Muscle layer of colon (tissue), 2 donors: ENCODE measurements around the gene IGSF9.

Experiments used
- H3K27ac ChIP-seq: one replicate; pipeline ENCODE4 v1.7.0; 2013; ENCODE audit warnings: low read depth, mild to moderate bottlenecking, low read length, moderate library complexity
- H3K27me3 ChIP-seq, 2 donors: one replicate each; pipeline ENCODE4 v1.7.0; 2013; ENCODE audit warnings: low read length in 2 of 2, mild to moderate bottlenecking in 2 of 2; ENCODE audit not compliant: insufficient read depth in 2 of 2, control insufficient read depth in 1 of 2
- H3K36me3 ChIP-seq: one replicate; pipeline ENCODE4 v1.7.0; 2013; ENCODE audit warnings: mild to moderate bottlenecking, low read length; ENCODE audit not compliant: insufficient read depth
- H3K4me1 ChIP-seq: one replicate; pipeline ENCODE4 v1.7.0; 2013; ENCODE audit warnings: mild to moderate bottlenecking, low read length; ENCODE audit not compliant: insufficient read depth
- H3K4me3 ChIP-seq, 2 donors: one replicate each; pipeline ENCODE4 v1.7.0; 2013; ENCODE audit warnings: low read length in 2 of 2, low read depth in 1 of 2, mild to moderate bottlenecking in 1 of 2, moderate library complexity in 1 of 2
- H3K9ac ChIP-seq: one replicate; pipeline ENCODE4 v1.7.0; 2013; ENCODE audit warnings: low read length
- H3K9me3 ChIP-seq: one replicate; pipeline ENCODE4 v1.7.0; 2013; ENCODE audit warnings: mild to moderate bottlenecking, low read length
- donor health status: abdominal sarcoma.
- donor health status: Adenocarcinoma of cecum.

Gene IGSF9

DNA sequence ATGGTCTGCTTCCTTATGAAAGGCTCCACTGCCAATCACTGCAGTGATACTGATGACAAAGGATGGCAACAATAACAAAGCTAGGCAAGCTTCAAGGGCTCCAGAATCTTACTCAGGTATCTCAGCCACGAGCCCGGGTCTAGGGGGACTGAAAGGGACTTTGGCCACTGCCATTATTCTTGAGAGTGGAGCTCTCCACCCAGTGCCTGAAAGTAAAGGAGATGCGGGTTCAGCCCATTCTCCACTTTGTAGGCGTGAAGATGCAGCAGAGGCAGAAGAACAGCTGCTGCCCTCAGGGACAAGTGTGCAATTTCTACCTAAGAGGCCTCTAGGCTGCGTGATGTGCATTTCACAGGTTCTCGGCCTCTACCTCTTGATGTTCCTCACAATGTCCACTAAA, 40.1 kb upstream of the IGSF9 start:
- Histone ChIP-seq H3K27ac (no peak overlapping the region), H3K4me1 (peaks cover 11% of the 10 kb centered on the region), H3K4me3 (no peak overlapping the region), H3K9ac (no peak overlapping the region), H3K36me3 (no peaks in the 10 kb centered on the region), H3K27me3 (no peaks in the 10 kb centered on the region), H3K9me3 (no peaks in the 10 kb centered on the region)

DNA sequence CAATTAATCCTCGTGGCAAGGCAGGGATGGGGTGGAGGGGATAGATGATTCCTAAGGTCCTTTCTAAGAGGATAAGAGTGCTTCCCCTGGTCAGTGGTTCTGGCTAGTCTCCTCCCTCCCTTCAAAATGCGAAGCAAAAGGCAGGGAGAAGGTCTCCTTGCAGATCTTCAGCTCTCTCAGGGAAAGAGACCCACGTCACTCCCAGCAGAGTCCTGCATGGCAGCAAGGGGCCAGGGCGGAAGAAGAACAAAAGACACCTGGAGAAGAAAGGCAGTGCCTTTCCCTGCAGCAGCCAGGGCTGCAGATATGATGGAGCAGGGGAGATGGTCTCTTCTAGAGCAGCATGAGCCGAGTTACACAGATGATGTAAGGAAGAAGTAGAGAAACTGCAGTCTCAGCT, 38.3 kb upstream of the IGSF9 start:
- no peaks in the 10 kb centered on the region for H3K9me3 ChIP-seq
- no peak overlapping the region for H3K9ac ChIP-seq
- H3K4me1 ChIP-seq: peaks cover 14% of the 10 kb centered on the region
- no peaks in the 10 kb centered on the region for H3K36me3 ChIP-seq
- H3K27ac ChIP-seq: no peak overlapping the region
- H3K27me3 ChIP-seq: no peaks in the 10 kb centered on the region
- no peak overlapping the region for H3K4me3 ChIP-seq

DNA sequence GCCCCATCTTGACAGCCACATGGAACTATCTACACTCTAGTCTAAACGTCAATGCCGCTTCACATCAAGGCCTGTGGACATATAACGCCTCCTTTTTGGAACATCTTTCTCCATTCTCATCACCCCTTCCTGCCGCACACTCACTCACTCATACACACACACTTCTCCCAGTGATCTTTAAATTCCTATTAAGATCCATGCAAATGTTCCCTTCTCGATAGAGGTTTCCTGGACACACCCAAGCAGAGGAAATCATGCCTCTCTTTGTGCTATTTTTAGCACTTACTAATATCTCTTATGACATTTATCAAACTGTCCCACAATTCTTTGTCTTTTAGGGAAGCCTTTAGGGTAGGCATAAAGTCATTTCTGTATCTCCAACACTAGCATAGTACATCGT, 36.9 kb upstream of the IGSF9 start:
- H3K27me3 ChIP-seq: no peaks in the 10 kb centered on the region
- H3K9me3 ChIP-seq: no peaks in the 10 kb centered on the region
- peaks cover 20% of the 10 kb centered on the region for H3K4me1 ChIP-seq
- no peak overlapping the region for H3K9ac ChIP-seq
- H3K36me3 ChIP-seq: no peaks in the 10 kb centered on the region
- no peak overlapping the region for H3K27ac ChIP-seq
- no peak overlapping the region for H3K4me3 ChIP-seq

DNA sequence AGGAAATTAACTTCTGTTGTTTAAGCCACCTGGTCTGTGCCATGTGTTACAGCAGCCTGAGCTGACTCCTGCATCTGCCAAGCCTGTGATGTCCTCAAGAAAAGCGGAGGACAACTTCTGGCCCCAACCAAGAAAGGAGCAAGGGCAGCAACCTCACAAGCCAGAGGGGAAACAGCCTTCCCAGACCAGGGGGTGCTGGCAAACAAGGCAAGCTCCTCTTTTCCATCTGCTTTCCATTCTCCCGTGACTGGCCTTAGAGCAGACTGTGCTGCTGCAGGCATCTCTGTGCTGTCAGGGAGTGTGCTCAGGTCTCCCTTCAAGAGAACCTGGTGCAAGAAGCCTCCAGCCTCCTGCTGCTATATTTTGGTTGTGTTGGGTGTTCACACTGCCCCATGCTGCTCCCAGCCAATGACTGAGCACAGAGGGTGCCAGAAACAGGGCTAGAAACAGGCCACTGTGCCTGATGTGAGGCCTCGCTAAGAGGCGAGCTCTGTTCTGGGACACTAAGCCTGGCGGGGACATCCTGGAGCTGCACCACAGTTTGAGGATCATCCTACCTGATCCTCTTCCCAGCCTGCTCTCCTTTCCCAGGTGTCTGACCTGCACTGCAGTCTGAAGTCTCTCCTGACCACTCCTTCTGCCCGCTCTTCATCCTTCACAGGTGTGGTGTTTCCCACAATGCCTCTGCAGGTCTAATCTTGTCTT, 36.1 kb upstream of the IGSF9 start:
- Histone ChIP-seq H3K36me3 (no peaks in the 10 kb centered on the region), H3K27me3 (no peaks in the 10 kb centered on the region)

DNA sequence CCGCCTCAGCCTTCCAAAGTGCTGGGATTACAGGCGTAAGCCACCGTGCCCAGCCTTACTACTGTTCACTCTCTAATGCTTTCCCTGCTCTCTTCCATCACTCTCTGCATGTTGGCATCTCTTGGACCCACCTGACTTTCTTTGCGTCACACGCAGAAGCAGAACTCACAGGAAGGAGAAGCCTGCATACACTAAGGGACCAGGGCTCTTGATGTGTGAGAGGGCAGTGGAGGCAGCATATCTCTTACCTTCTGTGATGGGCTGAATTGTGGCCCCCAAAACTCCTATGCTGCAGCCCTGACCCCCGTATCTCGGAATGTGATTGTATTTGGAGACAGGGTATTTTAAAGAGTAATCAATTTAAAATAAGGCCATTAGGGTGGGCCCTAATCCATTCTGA, 35.4 kb upstream of the IGSF9 start:
- Histone ChIP-seq H3K27me3 (no peaks in the 10 kb centered on the region), H3K4me3 (no peak overlapping the region), H3K27ac (no peak overlapping the region), H3K9me3 (no peaks in the 10 kb centered on the region), H3K9ac (no peak overlapping the region), H3K36me3 (no peaks in the 10 kb centered on the region), H3K4me1 (peaks cover 20% of the 10 kb centered on the region)

More for the DNA sequence above, 36.1 kb upstream of the IGSF9 start:
- Histone ChIP-seq H3K4me1 (peaks cover 20% of the 10 kb centered on the region), H3K4me3 (no peak overlapping the region), H3K9ac (no peak overlapping the region), H3K9me3 (no peaks in the 10 kb centered on the region), H3K27ac (no peak overlapping the region)

DNA sequence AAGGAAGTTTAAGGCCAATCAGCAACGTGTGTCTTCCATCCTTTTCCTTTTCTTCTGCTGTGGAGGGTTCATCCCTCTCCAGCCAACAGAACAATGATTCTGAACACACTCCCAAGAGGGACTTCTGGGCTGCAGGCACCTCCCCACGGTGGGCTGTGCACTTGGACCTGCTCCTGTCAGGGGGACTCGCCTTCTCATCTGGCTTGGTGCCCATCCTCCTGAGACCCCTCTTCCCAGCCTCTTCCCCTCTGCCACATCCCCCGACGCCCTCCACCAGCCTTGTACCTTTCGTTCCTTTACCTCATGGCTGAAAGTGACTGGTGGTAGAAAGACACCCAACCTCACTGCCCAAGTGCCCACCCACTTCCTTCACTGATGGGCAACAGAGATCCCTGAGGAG, 34.7 kb upstream of the IGSF9 start:
- Histone ChIP-seq H3K27me3 (no peaks in the 10 kb centered on the region), H3K9me3 (no peaks in the 10 kb centered on the region), H3K9ac (no peak overlapping the region), H3K4me3 (no peak overlapping the region), H3K27ac (no peak overlapping the region), H3K4me1 (peaks cover 20% of the 10 kb centered on the region), H3K36me3 (no peaks in the 10 kb centered on the region)

DNA sequence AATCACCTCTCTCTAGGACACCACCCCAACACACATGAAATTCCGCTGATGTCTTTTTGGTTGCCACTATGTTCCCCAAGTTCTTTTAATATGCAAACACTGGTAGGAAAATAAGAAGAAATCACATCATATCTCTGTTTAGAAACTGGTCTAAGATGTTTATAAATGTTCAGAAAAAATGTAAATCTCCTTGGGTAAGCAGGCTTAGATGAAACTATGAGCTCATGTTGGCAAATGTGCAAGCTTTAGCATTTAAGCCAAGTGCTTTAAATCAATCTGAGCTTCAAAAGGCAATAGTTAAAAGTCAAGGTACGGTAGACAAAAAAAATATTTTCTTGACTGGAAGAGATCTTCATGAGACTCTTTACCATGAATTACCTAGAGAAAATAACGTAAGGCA, 33.8 kb upstream of the IGSF9 start:
- Histone ChIP-seq H3K4me3 (no peak overlapping the region), H3K27ac (no peak overlapping the region), H3K9me3 (no peaks in the 10 kb centered on the region), H3K9ac (no peak overlapping the region), H3K36me3 (no peaks in the 10 kb centered on the region), H3K27me3 (no peaks in the 10 kb centered on the region), H3K4me1 (peaks cover 20% of the 10 kb centered on the region)

DNA sequence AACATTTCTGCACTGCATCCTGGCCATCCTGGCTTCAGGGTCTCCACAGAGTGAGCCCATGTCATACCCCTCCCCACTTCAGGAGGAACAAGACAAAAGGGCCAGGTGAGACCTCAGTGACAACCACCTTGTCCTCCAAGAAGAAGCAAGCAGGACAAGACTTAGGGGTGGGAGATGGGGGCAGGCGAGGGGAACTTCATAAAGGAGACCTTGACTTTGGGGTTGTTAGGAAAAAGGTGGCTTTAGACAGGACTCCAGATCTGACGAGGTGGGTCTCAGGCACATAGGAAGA, 32.6 kb upstream of the IGSF9 start:
- no peaks in the 10 kb centered on the region for H3K36me3 ChIP-seq
- no peaks in the 10 kb centered on the region for H3K27me3 ChIP-seq
- H3K4me1 ChIP-seq: peaks cover 20% of the 10 kb centered on the region
- no peaks in the 10 kb centered on the region for H3K9me3 ChIP-seq
- H3K9ac ChIP-seq: no peak overlapping the region
- H3K4me3 ChIP-seq: no peak overlapping the region
- no peak overlapping the region for H3K27ac ChIP-seq

DNA sequence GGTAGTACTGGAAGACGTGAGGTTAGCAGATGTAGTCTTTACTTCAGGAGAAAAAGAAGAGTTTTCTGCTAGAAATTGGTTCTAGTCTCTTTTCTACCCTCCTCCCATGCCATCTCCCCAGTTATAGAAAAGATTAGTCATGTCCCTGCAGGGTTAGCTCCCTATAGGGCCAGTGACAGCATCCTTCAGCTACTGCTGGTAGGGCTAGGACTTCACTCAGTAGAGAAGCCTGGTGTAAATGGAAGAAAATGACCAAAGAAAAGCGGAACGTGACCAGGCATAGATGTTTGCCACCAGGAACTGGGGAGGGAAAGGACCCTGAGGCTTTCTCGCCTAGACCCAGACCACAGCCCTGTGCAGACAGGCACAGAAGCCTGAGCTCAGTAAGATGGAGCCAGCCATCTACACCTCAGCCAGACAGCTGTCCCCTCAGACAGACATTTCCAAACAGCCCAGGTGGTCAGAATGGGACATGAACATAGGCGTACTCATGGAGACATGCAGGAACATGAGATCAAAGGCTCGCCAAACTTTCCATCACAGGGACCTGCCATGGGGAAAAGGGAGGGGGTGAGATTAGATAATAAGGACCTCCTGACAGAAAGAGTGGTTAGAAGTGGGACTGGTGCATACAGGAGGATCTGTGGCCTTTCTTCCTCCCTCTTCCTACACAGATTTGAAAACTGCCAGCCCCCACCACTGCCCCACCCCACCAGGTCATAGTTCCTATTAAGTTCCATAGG, 32.1 kb upstream of the IGSF9 start:
- Histone ChIP-seq H3K9ac (no peak overlapping the region), H3K27ac (no peak overlapping the region), H3K36me3 (no peaks in the 10 kb centered on the region), H3K27me3 (no peaks in the 10 kb centered on the region), H3K4me1 (peaks cover 20% of the 10 kb centered on the region), H3K4me3 (no peak overlapping the region), H3K9me3 (no peaks in the 10 kb centered on the region)

DNA sequence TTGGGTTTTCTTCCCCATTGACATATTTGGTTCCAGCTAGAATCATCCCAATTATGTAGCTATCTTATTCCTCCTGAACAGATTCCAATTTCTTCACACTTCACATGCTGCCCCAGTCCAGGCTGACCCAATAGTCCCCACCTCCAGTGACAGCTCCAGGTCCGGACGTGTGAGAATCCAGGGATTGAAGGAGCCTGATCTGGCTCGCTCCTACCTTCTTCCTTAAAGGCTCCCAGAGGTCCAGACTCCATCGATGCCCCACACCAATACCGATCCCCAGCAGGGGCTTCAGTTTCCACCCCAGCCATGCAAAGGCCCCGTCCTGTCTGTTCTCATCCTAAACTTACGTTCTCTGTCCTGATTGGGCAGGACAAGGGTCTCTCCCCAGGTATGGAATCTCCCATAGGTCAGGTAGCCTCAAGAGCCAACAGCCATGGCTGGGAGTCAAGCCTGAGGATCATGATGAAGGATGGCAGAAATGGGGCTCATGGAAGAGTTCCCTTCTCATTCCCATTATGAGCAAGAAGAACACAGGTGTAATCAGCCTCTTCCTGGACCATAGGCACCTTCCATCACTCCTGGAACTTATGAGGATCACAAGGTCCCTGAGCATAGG, 29.0 kb upstream of the IGSF9 start:
- Histone ChIP-seq H3K4me1 (peaks cover 22% of the 10 kb centered on the region), H3K27ac (no peak overlapping the region), H3K4me3 (no peak overlapping the region), H3K27me3 (no peaks in the 10 kb centered on the region), H3K9ac (no peak overlapping the region), H3K9me3 (no peaks in the 10 kb centered on the region), H3K36me3 (no peaks in the 10 kb centered on the region)

DNA sequence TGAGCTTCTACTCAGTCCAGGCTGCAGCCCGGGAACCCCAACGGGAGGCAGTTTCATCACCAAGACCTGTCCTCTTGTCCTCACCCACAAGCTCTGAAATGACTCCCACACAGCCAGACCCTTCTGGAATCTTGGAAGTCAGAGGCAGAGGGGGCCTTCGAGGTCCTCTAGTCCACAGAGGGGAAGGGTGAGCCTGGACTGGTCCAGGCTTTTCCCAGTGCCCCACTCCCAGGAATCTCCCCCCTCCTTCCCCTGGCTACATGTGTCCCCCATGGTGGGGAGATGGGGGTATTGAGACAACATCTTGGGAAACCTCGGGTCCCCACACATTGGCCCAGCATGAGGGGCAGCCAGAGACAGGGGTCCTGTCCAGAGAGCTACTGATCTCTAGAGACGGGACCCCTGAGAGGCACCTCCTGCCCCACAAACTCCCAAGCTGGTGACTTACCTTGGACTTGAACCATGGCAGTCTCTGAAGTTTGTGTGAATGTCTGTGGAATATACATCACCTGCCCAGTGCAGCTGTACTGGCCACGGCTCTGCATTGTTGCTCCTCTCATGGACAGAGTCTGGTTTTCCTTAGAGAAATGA, 28.0 kb upstream of the IGSF9 start:
- Histone ChIP-seq H3K9me3 (no peaks in the 10 kb centered on the region), H3K9ac (no peak overlapping the region), H3K4me1 (peaks cover 14% of the 10 kb centered on the region), H3K4me3 (no peak overlapping the region), H3K27ac (no peak overlapping the region), H3K27me3 (no peaks in the 10 kb centered on the region), H3K36me3 (no peaks in the 10 kb centered on the region)
